Fibroblast of skin of abdomen (primary cell): ENCODE data around the gene INO80D.
"Not testable (repeated sequence)": the region's sequence is repeated elsewhere in the genome, so short reads cannot be mapped to it uniquely, and the experiment has no call there.

Source experiments
- DNase-seq: peaks from one replicate; pipeline ENCODE4 v3.0.0-alpha.2; 2013

The INO80D gene

GRCh38 chr2:206084439-206084869 is 1.5 kb downstream of the INO80D start:
- DNase-seq, result peak; percentile 74

- no peak for DNase-seq
Measured at GRCh38 chr2:206083602-206084438, 2.2 kb downstream of the INO80D start.

- DNase-seq, result no peak
Measured at GRCh38 chr2:206082298-206082843, 3.6 kb downstream of the INO80D start.

- DNase-seq, result no peak
Measured at GRCh38 chr2:206080927-206081326, 5.0 kb downstream of the INO80D start.

- DNase-seq, result no peak
Measured at GRCh38 chr2:206079699-206080465, 6.1 kb downstream of the INO80D start.

GRCh38 chr2:206077879-206078278 is 8.1 kb downstream of the INO80D start:
- not testable (repeated sequence) for DNase-seq

GRCh38 chr2:206075113-206075512 is 10.9 kb downstream of the INO80D start:
- no peak for DNase-seq

GRCh38 chr2:206071807-206072206 is 14.2 kb downstream of the INO80D start:
- no peak for DNase-seq

GRCh38 chr2:206069417-206069816 is 16.6 kb downstream of the INO80D start:
- DNase-seq, result no peak

GRCh38 chr2:206068207-206068606 is 17.8 kb downstream of the INO80D start:
- no peak for DNase-seq

GRCh38 chr2:206064077-206064476 is 21.9 kb downstream of the INO80D start:
- no peak for DNase-seq

- no peak for DNase-seq
Measured at GRCh38 chr2:206063635-206064034, 22.3 kb downstream of the INO80D start.

- no peak for DNase-seq
Measured at GRCh38 chr2:206062724-206063123, 23.2 kb downstream of the INO80D start.

- DNase-seq, result no peak
Measured at GRCh38 chr2:206056286-206056685, 29.7 kb downstream of the INO80D start.

- DNase-seq, result no peak
Measured at GRCh38 chr2:206054952-206055351, 31.0 kb downstream of the INO80D start.

GRCh38 chr2:206051912-206052311 is 34.1 kb downstream of the INO80D start:
- DNase-seq, result no peak

- DNase-seq, result no peak
Measured at GRCh38 chr2:206049392-206049791, 36.6 kb downstream of the INO80D start.

GRCh38 chr2:206045251-206045650 is 40.7 kb downstream of the INO80D start:
- DNase-seq, result peak; percentile 34

GRCh38 chr2:206040525-206040924 is 45.4 kb downstream of the INO80D start:
- DNase-seq, result no peak

GRCh38 chr2:206035393-206035792 is 50.6 kb downstream of the INO80D start:
- DNase-seq, result not testable (repeated sequence)

GRCh38 chr2:206033452-206033851 is 52.5 kb downstream of the INO80D start:
- not testable (repeated sequence) for DNase-seq

GRCh38 chr2:206031950-206032567 is 53.9 kb downstream of the INO80D start:
- DNase-seq, result no peak
